Chondrocyte (in vitro differentiated cells): Measurements from ENCODE around the gene ANKMY1. TPM values are rescaled to one million over a fixed set of nuclear protein-coding genes. Genes with fewer than 3 reads are reported as not detected.

Experiments used
- DNase-seq: peaks from one replicate; pipeline ENCODE4 v3.0.0; 2021; ENCODE audit warnings: mixed read lengths, low spot score
- H3K27ac Mint-ChIP-seq: one replicate; pipeline ENCODE4 v1.8.0; 2021; ENCODE audit warnings: mild to moderate bottlenecking, moderate library complexity, mixed read lengths; ENCODE audit not compliant: unreplicated experiment
- H3K27me3 Mint-ChIP-seq: 2 replicates; pipeline ENCODE4 v1.8.0; 2021; ENCODE audit warnings: low read depth, mixed read lengths
- H3K36me3 Mint-ChIP-seq: 2 replicates; pipeline ENCODE4 v1.8.0; 2021; ENCODE audit warnings: low read depth, mixed read lengths
- H3K4me1 Mint-ChIP-seq: 2 replicates; pipeline ENCODE4 v1.8.0; 2021; ENCODE audit warnings: low read depth, mild to moderate bottlenecking, mixed read lengths
- H3K4me3 Mint-ChIP-seq: one replicate; pipeline ENCODE4 v1.8.0; 2021; ENCODE audit warnings: mild to moderate bottlenecking, moderate library complexity, mixed read lengths; ENCODE audit not compliant: unreplicated experiment
- H3K9me3 Mint-ChIP-seq: 2 replicates; pipeline ENCODE4 v1.8.0; 2021; ENCODE audit warnings: low read depth, mixed read lengths
- total RNA-seq: library from RNA; stranded (reverse); gene quantifications from 3 replicates; pipeline ENCODE4 v1.2.1, GENCODE V29; 2021
- TF ChIP-seq, protein P1 (sequence below): fragments of 200-600 bp; sonication (generic); IDR thresholded peaks from 2 replicates; pipeline ENCODE4 v1.5.0; 2021; ENCODE audit warnings: antibody characterized with exemption, mild to moderate bottlenecking, moderate library complexity

ANKMY1 gene
- total RNA-seq, 1 donor from 2014 or later, result 10.8 TPM

DNA sequence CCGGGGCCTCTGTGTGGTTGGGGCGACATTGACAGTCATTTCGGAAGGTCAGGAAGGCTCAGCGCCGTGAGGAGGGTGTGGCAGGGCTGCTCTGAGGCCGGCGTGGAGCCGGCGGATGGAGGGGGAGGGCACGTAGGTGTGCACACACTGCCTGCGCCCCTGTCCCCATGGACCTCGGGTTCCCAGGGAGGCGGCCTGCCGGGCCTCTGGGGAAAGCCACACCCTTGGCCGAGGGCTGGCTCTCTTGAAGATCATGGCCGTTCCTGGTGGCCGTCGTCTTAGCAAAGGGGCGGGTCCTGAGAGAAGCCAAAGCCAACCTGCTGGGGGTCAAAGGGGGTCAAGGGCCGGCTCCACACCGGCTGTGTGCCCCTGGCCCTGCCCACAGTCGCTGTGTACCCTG is 110.5 kb downstream of the ANKMY1 start:
- no peak overlapping the region for H3K4me3 Mint-ChIP-seq
- peaks cover 33% of the 10 kb centered on the region for H3K4me1 Mint-ChIP-seq
- H3K36me3 Mint-ChIP-seq, result no peaks in the 10 kb centered on the region
- TF ChIP-seq, protein P1, sequence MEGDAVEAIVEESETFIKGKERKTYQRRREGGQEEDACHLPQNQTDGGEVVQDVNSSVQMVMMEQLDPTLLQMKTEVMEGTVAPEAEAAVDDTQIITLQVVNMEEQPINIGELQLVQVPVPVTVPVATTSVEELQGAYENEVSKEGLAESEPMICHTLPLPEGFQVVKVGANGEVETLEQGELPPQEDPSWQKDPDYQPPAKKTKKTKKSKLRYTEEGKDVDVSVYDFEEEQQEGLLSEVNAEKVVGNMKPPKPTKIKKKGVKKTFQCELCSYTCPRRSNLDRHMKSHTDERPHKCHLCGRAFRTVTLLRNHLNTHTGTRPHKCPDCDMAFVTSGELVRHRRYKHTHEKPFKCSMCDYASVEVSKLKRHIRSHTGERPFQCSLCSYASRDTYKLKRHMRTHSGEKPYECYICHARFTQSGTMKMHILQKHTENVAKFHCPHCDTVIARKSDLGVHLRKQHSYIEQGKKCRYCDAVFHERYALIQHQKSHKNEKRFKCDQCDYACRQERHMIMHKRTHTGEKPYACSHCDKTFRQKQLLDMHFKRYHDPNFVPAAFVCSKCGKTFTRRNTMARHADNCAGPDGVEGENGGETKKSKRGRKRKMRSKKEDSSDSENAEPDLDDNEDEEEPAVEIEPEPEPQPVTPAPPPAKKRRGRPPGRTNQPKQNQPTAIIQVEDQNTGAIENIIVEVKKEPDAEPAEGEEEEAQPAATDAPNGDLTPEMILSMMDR, result no peak
- DNase-seq, result no peak
- H3K9me3 Mint-ChIP-seq, result no peaks in the 10 kb centered on the region
- no peaks in the 10 kb centered on the region for H3K27me3 Mint-ChIP-seq
- no peak overlapping the region for H3K27ac Mint-ChIP-seq

DNA sequence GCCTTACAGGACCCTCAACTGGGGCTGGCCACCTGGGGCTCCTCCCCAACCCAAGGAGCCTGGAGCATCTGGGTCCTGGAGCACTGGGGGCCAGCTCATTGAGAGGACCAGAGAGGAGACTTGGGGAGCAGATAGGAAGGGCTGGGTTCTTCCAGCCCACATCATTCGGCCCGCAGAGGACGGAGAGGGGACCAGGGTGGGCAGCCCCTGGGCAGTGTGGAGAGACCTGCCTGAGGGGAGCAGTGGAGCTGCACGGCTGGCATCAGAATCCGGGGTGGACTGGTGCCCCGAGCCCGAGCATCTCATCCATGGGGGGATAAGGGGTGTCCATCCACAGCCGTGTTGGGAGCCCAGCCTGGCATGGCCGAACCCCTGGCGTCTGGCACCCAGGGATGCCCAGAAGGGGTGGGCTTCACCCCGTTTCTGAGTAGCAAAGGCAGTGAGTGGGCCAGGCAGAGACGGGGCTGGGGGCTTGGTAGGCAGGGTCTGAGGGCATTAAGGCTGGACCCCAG is 111.1 kb downstream of the ANKMY1 start:
- Mint-ChIP-seq H3K36me3 (no peaks in the 10 kb centered on the region), H3K9me3 (no peaks in the 10 kb centered on the region), H3K27me3 (no peaks in the 10 kb centered on the region), H3K4me3 (no peak overlapping the region), H3K27ac (no peak overlapping the region), H3K4me1 (peaks cover 28% of the 10 kb centered on the region)
- TF ChIP-seq, protein P1, result no peak
- no peak for DNase-seq

DNA sequence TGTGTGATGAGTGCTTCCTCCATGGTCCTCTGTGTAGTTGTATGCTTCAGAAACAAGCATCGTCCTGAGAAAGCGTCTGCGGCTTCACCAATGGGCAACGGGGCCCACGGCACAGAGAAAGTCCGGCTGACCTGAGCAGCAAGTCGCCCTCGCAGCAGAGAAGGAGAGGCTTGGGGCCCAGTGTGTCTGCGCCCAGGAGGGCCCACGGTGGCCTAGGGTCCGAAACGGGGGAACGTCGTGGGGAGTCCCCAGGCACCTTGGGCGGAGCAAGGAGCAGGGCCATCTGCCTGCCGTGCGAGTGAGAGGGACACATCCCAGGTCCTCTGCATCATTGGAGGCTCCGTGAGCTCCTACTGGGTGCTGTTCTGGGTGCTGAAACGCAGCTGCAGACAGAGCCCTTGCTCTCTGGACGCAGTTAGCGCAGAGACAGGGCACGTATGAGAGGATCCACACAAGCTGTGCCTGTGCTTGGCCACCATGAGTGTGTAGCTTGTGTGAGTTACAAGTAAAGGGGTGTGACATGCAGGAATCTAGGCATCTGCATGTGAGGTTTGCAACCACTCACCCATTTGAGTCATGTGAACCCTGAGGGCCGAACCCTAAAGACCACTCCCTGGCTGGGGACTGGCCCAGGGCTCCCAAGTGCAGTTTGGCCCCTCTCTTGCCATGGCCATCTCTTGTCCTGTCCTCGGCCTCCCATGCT is 111.7 kb downstream of the ANKMY1 start:
- Mint-ChIP-seq H3K4me1 (peaks cover 23% of the 10 kb centered on the region), H3K36me3 (no peaks in the 10 kb centered on the region), H3K9me3 (no peaks in the 10 kb centered on the region), H3K27ac (no peak overlapping the region), H3K4me3 (no peak overlapping the region), H3K27me3 (no peaks in the 10 kb centered on the region)
- TF ChIP-seq, protein P1, result no peak
- no peak for DNase-seq

DNA sequence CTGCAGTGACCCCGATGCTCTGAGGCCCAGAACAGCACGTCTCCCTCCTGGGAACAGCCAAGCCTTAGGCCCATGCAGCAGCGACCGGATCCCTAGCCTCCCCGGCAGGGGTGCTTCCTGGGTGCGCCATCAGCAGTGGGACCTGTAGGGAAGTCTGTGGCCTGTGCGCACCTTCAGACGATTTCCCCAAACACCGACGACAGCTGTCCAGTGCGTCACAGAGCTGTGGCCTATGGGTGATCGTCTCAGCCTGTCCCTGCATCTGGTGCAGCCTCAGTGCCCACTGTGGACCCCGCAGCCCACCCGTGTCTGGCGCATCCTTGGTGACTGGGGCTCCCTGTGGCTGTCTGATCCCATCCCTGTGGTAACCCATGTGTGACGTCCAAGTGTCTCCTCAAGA is 113.3 kb downstream of the ANKMY1 start:
- peaks cover 6% of the 10 kb centered on the region for H3K4me1 Mint-ChIP-seq
- no peaks in the 10 kb centered on the region for H3K27me3 Mint-ChIP-seq
- no peak overlapping the region for H3K4me3 Mint-ChIP-seq
- H3K36me3 Mint-ChIP-seq, result no peaks in the 10 kb centered on the region
- H3K9me3 Mint-ChIP-seq, result no peaks in the 10 kb centered on the region
- TF ChIP-seq, protein P1, result no peak
- no peak overlapping the region for H3K27ac Mint-ChIP-seq
- DNase-seq, result no peak

DNA sequence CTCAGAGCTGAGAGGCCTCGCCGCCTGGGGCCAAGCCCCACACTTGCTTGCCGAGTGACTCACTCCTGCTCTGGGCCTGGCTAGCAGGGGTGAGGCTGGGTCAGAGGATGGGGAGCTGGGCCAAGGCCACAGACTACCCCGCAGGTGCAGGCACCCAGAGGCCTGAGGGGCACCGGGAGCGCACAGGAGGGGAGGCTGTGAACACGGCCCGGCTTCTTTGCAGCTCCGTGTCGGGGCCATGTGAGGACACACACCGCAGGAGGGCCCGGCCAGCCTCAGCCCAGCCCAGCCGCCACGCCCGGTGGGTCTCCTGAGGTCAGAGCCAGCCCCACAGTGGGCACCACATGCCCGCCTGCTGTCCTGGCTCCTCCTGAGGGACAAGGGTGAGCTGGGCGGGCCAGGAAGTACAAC is 113.9 kb downstream of the ANKMY1 start:
- Mint-ChIP-seq H3K27me3 (no peaks in the 10 kb centered on the region), H3K9me3 (no peaks in the 10 kb centered on the region), H3K4me1 (peaks cover 5% of the 10 kb centered on the region), H3K4me3 (no peak overlapping the region), H3K36me3 (no peaks in the 10 kb centered on the region), H3K27ac (no peak overlapping the region)
- TF ChIP-seq, protein P1, result no peak
- no peak for DNase-seq
